K562 (cell line): ENCODE data around the gene LY6G6D. TPM values are rescaled to one million over a fixed set of nuclear protein-coding genes. Genes with fewer than 3 reads are reported as not detected.

ENCODE experiments used
- ATF6 ChIP-seq: sonication (generic); formaldehyde crosslinking; IDR thresholded peaks from 2 replicates; pipeline ENCODE4 v1.4.0; 2020; ENCODE audit warnings: mild to moderate bottlenecking, missing genetic modification reagents
- BACH1 ChIP-seq: fragments of 200-800 bp; sonication (Bioruptor generic); IDR thresholded peaks from 2 replicates; pipeline ENCODE4 v1.6.1; 2016; ENCODE audit warnings: missing genetic modification characterization, missing compliant biosample characterization
- CBX1 ChIP-seq: sonication (generic); IDR thresholded peaks from 2 replicates; pipeline ENCODE4 v1.6.1; 2016; ENCODE audit warnings: antibody characterized with exemption, low read depth, mild to moderate bottlenecking
- CBX3 ChIP-seq, 2 experiments: IDR thresholded peaks; 1 replicate in 1 of 2; 2 replicates in 1 of 2; pipeline ENCODE4 v1.6.1; 2012; ENCODE audit warnings: inconsistent platforms in 2 of 2, low read length in 2 of 2, borderline replicate concordance in 1 of 2, control low read depth in 1 of 2
- CUX1 ChIP-seq: fragments of 200-800 bp; sonication (Bioruptor generic); IDR thresholded peaks from 2 replicates; pipeline ENCODE4 v1.6.1; 2016; ENCODE audit warnings: missing genetic modification characterization, missing compliant biosample characterization
- ESRRA ChIP-seq: fragments of 450-650 bp; IDR thresholded peaks from 2 replicates; pipeline ENCODE4 v1.6.1; 2014; ENCODE audit warnings: low read depth, mild to moderate bottlenecking, moderate library complexity, borderline replicate concordance
- FOXP1 ChIP-seq: sonication (generic); formaldehyde crosslinking; IDR thresholded peaks from 2 replicates; pipeline ENCODE4 v1.8.0; 2022; ENCODE audit warnings: mild to moderate bottlenecking, missing genetic modification reagents
- GABPB1 ChIP-seq: sonication (generic); formaldehyde crosslinking; IDR thresholded peaks from 2 replicates; pipeline ENCODE4 v1.8.0; 2022; ENCODE audit warnings: mild to moderate bottlenecking, missing genetic modification reagents
- KDM2B ChIP-seq: fragments of 250-450 bp; sonication (Bioruptor Pico); IDR thresholded peaks from 2 replicates; pipeline ENCODE4 v1.8.0; 2021; ENCODE audit warnings: mild to moderate bottlenecking, moderate library complexity
- MAFG ChIP-seq: fragments of 450-650 bp; conservative IDR thresholded peaks from 2 replicates; pipeline ENCODE4 v1.6.1; 2016; ENCODE audit warnings: missing genetic modification characterization, missing compliant biosample characterization
- MYC ChIP-seq, 2 experiments: fragments of 250-450 bp in 1 of 2; sonication (Bioruptor Pico) in 1 of 2; IDR thresholded peaks; 2 replicates each; pipeline versions ENCODE4 v1.5.1 to v1.6.1; 2012 to 2021; ENCODE audit warnings: low read depth in 2 of 2, borderline replicate concordance in 1 of 2, improper control_type of control experiment in 1 of 2, low read length in 1 of 2, mild to moderate bottlenecking in 1 of 2, moderate library complexity in 1 of 2
- NR4A1 ChIP-seq, 2 experiments: fragments of 250-450 bp in 1 of 2; fragments of 450-650 bp in 1 of 2; sonication (Bioruptor Pico) in 1 of 2; IDR thresholded peaks; 2 replicates each; pipeline versions ENCODE4 v1.4.0 to v1.6.1; 2016 to 2020; ENCODE audit warnings: mild to moderate bottlenecking in 2 of 2, missing compliant biosample characterization in 1 of 2, missing genetic modification characterization in 1 of 2, moderate library complexity in 1 of 2
- SAFB2 ChIP-seq: fragments of 200-400 bp; formaldehyde crosslinking; IDR thresholded peaks from 2 replicates; pipeline ENCODE4 v1.6.1; 2018; ENCODE audit warnings: borderline replicate concordance, low read length, low read depth, moderate library complexity; ENCODE audit not compliant: severe bottlenecking
- SMAD2 ChIP-seq: fragments of 150-350 bp; IDR thresholded peaks from 2 replicates; pipeline ENCODE4 v1.6.1; 2014; ENCODE audit warnings: low read depth, mild to moderate bottlenecking, low read length
- ZNF12 ChIP-seq: sonication (generic); formaldehyde crosslinking; IDR thresholded peaks from 2 replicates; pipeline ENCODE4 v1.4.0; 2020; ENCODE audit warnings: mild to moderate bottlenecking, missing genetic modification reagents
- ZNF324 ChIP-seq: fragments of 250-450 bp; sonication (Bioruptor Pico); IDR thresholded peaks from 2 replicates; pipeline ENCODE4 v1.4.0; 2020; ENCODE audit warnings: mild to moderate bottlenecking
- ZNF431 ChIP-seq: sonication (generic); formaldehyde crosslinking; IDR thresholded peaks from 2 replicates; pipeline ENCODE4 v1.8.0; 2022; ENCODE audit warnings: mild to moderate bottlenecking, missing genetic modification reagents
- ZNF696 ChIP-seq: fragments of 250-450 bp; sonication (Bioruptor Pico); conservative IDR thresholded peaks from 2 replicates; pipeline ENCODE4 v1.4.0; 2020; ENCODE audit warnings: mild to moderate bottlenecking, moderate library complexity
- polyA plus RNA-seq, 8 experiments: library from polyadenylated mRNA; depleted of rRNA in 4 of 8; stranded (reverse) in 5 of 8; unstranded in 3 of 8; fragments of >200 nt; fragmentation: Nextera tagmentation in 2 of 8; fragmentation: Illumina TruSeq in 1 of 8; extraction: Ambion mirVana in 2 of 8; extraction: Trizol in 1 of 8; gene quantifications; 2 replicates each; pipeline versions ENCODE4 v1.2.1 to v1.2.3, GENCODE V29; 2011 to 2014; ENCODE audit warnings: inconsistent platforms in 1 of 8, missing spikeins in 1 of 8
- total RNA-seq, 7 experiments: library from RNA; depleted of rRNA in 6 of 7; stranded (reverse); fragments of >200 nt in 6 of 7; fragmentation: Illumina TruSeq in 2 of 7; extraction: Trizol in 2 of 7; gene quantifications; 2 replicates each; pipeline versions ENCODE4 v1.2.1 to v1.2.3, GENCODE V29; 2011 to 2021; ENCODE audit warnings: low replicate concordance in 1 of 7

The LY6G6D gene
- total and polyA plus RNA-seq, 9 of the 15 experiments (the other 6 are each of a cell fraction or from before 2014, with no cell fraction given), result 0.30 to 0.38 TPM; not detected in 7

GRCh38 chr6:31729979-31730630, 15.0 kb downstream of the LY6G6D start (continued):
- TF ChIP-seq BACH1 (tag) (no peak), KDM2B (CRISPR knock-in tag) (0 out of 2 replicates have a peak, but pooled peaks have one; percentile 72), CBX3 (IDR thresholded peaks at IDR 0.05; ENCODE audit: borderline replicate concordance in 1 of 2, low read length in 2 of 2) (no peak; a peak in 1 of 3 replicates), ATF6 (0 out of 2 replicates have a peak, but pooled peaks have one; percentile 10), SMAD2 (no peak; the same call in 1 of the 2 replicates), MYC (IDR thresholded peaks at IDR 0.05; ENCODE audit: low read depth, low read length) (peak; percentile 62), MYC (CRISPR knock-in tag; IDR thresholded peaks at IDR 0.05; ENCODE audit: borderline replicate concordance, low read depth) (peak; percentile 100), GABPB1 (CRISPR knock-in tag) (no peak), SAFB2 (no peak), NR4A1 (CRISPR knock-in tag; IDR thresholded peaks at IDR 0.05) (peak; percentile 95), NR4A1 (tag; IDR thresholded peaks at IDR 0.05) (peak; percentile 38; the same call in 1 of the 2 replicates), ZNF431 (CRISPR knock-in tag) (no peak), CBX1 (no peak), ESRRA (no peak), MAFG (tag) (no peak), ZNF696 (peak; percentile 92), ZNF12 (CRISPR knock-in tag) (no peak; the same call in 1 of the 2 replicates), ZNF324 (peak; percentile 88), CUX1 (CRISPR knock-in tag) (no peak), FOXP1 (CRISPR knock-in tag) (no peak)
